Breast epithelium (tissue), 4 donors: ENCODE results near the gene NCS1. TPM values are rescaled to one million over a fixed set of nuclear protein-coding genes. Genes with fewer than 3 reads are reported as not detected.

ENCODE experiments used
- DNase-seq, 2 donors: peaks; one replicate each; pipeline ENCODE4 v3.0.0-alpha.2; 2019; ENCODE audit warnings: low spot score in 2 of 2
- H3K27ac ChIP-seq, 2 donors: fragments of 200-600 bp; sonication (generic) in 1 of 2; one replicate each; pipeline ENCODE4 v1.5.1; 2016 to 2019; ENCODE audit warnings: mild to moderate bottlenecking in 1 of 2
- H3K27me3 ChIP-seq, 2 donors: fragments of 200-600 bp; sonication (generic) in 1 of 2; one replicate each; pipeline versions ENCODE4 v1.5.1 to v1.6.0; 2017 to 2019; ENCODE audit warnings: control low read depth in 1 of 2, mild to moderate bottlenecking in 1 of 2
- H3K36me3 ChIP-seq: fragments of 200-600 bp; one replicate; pipeline ENCODE4 v1.5.1; 2019
- H3K4me1 ChIP-seq, 2 donors: fragments of 200-600 bp; sonication (generic); one replicate each; pipeline ENCODE4 v1.5.1; 2016 to 2019; ENCODE audit warnings: control low read depth in 1 of 2
- H3K4me3 ChIP-seq, 3 donors: fragments of 200-600 bp; sonication (generic); 1 replicate in 2 of 3; 2 replicates in 1 of 3; pipeline ENCODE4 v1.5.1; 2016 to 2019; ENCODE audit warnings: mild to moderate bottlenecking in 3 of 3, moderate library complexity in 2 of 3
- H3K9me3 ChIP-seq, 2 donors: fragments of 200-600 bp; sonication (generic) in 1 of 2; one replicate each; pipeline ENCODE4 v1.5.1; 2016 to 2019; ENCODE audit warnings: control low read depth in 1 of 2
- POLR2A ChIP-seq: fragments of 450-650 bp; IDR thresholded peaks from one replicate; pipeline ENCODE4 v1.6.1; 2016; ENCODE audit warnings: antibody characterized with exemption, mild to moderate bottlenecking, moderate library complexity
- POLR2AphosphoS5 ChIP-seq, 3 donors: sonication (generic); formaldehyde crosslinking; IDR thresholded peaks; one replicate each; pipeline ENCODE4 v1.6.1; 2017; ENCODE audit warnings: antibody characterized with exemption in 3 of 3
- intact Hi-C: fragments of 100-400 bp; cut with DNase I; formaldehyde crosslinking; loops from one replicate; pipeline ENCODE4 v1.15.1; 2023; ENCODE audit warnings: low total_unique reads
- total RNA-seq, 3 donors: library from RNA; depleted of rRNA; stranded (reverse); fragments of >200 nt; gene quantifications; one replicate each; pipeline ENCODE4 v1.1.0, GENCODE V29; 2016
- TF ChIP-seq, protein P1 (sequence below), 3 donors: fragments of 450-650 bp; IDR thresholded peaks; one replicate each; pipeline ENCODE4 v1.5.1; 2016 to 2017; ENCODE audit warnings: antibody characterized with exemption in 3 of 3, mild to moderate bottlenecking in 3 of 3, moderate library complexity in 3 of 3

The NCS1 gene
- total RNA-seq, 3 donors from 2014 or later = 3.2 to 3.9 (median 3.4) TPM

DNA sequence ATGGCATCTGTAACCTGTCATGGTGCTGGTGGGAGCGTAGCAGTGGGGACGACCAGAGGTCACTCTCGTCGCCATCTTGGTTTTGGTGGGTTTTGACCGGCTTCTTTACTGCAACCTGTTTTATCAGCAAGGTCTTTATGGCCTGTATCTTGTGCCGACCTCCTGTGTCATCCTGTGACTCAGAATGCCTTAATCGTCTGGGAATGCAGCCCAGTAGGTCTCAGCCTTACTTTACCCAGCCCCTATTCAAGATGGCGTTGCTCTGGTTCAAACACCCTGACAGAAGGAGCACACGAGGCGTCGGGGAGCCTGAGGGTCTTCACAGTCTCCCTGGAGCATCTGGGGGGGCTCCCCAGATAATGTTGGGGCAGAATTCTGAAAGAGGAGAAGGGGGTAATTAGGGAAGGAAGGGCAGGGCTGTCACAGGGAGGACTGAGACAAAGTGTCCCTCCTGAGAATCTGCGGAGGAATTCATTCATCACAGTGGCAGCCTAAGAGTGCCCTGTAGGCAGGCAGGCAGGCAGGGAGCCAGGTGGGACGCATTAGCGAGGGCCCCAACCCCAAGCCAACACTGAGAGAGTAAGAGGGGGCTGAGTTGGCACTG lies 21.3 kb upstream of the NCS1 start:
- intact Hi-C loops = no loop called here
- TF ChIP-seq, protein P1, sequence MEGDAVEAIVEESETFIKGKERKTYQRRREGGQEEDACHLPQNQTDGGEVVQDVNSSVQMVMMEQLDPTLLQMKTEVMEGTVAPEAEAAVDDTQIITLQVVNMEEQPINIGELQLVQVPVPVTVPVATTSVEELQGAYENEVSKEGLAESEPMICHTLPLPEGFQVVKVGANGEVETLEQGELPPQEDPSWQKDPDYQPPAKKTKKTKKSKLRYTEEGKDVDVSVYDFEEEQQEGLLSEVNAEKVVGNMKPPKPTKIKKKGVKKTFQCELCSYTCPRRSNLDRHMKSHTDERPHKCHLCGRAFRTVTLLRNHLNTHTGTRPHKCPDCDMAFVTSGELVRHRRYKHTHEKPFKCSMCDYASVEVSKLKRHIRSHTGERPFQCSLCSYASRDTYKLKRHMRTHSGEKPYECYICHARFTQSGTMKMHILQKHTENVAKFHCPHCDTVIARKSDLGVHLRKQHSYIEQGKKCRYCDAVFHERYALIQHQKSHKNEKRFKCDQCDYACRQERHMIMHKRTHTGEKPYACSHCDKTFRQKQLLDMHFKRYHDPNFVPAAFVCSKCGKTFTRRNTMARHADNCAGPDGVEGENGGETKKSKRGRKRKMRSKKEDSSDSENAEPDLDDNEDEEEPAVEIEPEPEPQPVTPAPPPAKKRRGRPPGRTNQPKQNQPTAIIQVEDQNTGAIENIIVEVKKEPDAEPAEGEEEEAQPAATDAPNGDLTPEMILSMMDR (IDR thresholded peaks at IDR 0.05) = no peak
- TF ChIP-seq POLR2AphosphoS5 (IDR thresholded peaks at IDR 0.05) (no peak), POLR2A (no peak)
- no peak overlapping the region for H3K4me3 ChIP-seq
- no peaks in the 10 kb centered on the region for H3K4me1 ChIP-seq
- no peaks in the 10 kb centered on the region for H3K9me3 ChIP-seq
- no peak overlapping the region for H3K27ac ChIP-seq
- H3K27me3 ChIP-seq = no peaks in the 10 kb centered on the region
- DNase-seq = no peak
- no peaks in the 10 kb centered on the region for H3K36me3 ChIP-seq

GRCh38 chr9:130154816-130155215 lies 17.4 kb upstream of the NCS1 start:
- H3K4me3 ChIP-seq = no peak overlapping the region
- H3K27ac ChIP-seq = no peak overlapping the region
- no peaks in the 10 kb centered on the region for H3K4me1 ChIP-seq
- no peaks in the 10 kb centered on the region for H3K27me3 ChIP-seq
- intact Hi-C loops = no loop called here
- no peak for DNase-seq
- TF ChIP-seq, protein P1 (IDR thresholded peaks at IDR 0.05) = no peak
- no peak for TF ChIP-seq POLR2AphosphoS5 (IDR thresholded peaks at IDR 0.05)
- no peak for TF ChIP-seq POLR2A
- no peaks in the 10 kb centered on the region for H3K36me3 ChIP-seq
- H3K9me3 ChIP-seq = no peaks in the 10 kb centered on the region

GRCh38 chr9:130155647-130156046 lies 16.6 kb upstream of the NCS1 start:
- Histone ChIP-seq H3K36me3 (no peaks in the 10 kb centered on the region), H3K4me3 (no peak overlapping the region), H3K9me3 (no peaks in the 10 kb centered on the region), H3K4me1 (no peaks in the 10 kb centered on the region), H3K27me3 (no peaks in the 10 kb centered on the region), H3K27ac (no peak overlapping the region)
- TF ChIP-seq, protein P1 (IDR thresholded peaks at IDR 0.05) = no peak
- TF ChIP-seq POLR2AphosphoS5 (IDR thresholded peaks at IDR 0.05) = no peak
- TF ChIP-seq POLR2A = no peak
- DNase-seq = no peak
- intact Hi-C loops = no loop called here

DNA sequence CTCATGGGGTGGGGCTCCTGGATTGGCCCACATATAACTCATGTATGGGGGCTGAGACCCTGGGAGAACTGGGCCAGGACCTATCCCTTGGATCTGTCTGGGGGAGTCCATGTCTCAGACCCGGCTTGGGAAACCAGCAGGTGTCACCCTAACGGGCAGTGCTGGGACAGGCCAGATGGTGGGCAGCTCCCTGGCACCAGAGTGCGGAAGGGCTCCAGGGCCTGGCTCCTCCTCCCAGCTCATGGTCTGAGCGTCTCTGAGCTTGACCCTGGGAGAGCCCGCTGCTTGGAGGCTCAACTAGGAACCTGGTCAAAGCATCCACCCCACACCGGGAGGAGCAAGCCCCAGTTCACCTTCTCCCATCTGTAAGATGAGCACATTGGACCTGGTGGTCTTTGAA lies 15.5 kb upstream of the NCS1 start:
- H3K4me3 ChIP-seq = no peak overlapping the region
- intact Hi-C loops = no loop called here
- no peaks in the 10 kb centered on the region for H3K27me3 ChIP-seq
- no peak overlapping the region for H3K27ac ChIP-seq
- no peaks in the 10 kb centered on the region for H3K9me3 ChIP-seq
- TF ChIP-seq, protein P1 (IDR thresholded peaks at IDR 0.05) = no peak
- TF ChIP-seq POLR2AphosphoS5 (IDR thresholded peaks at IDR 0.05) = no peak
- no peak for TF ChIP-seq POLR2A
- H3K36me3 ChIP-seq = no peaks in the 10 kb centered on the region
- H3K4me1 ChIP-seq = no peaks in the 10 kb centered on the region
- DNase-seq = no peak

DNA sequence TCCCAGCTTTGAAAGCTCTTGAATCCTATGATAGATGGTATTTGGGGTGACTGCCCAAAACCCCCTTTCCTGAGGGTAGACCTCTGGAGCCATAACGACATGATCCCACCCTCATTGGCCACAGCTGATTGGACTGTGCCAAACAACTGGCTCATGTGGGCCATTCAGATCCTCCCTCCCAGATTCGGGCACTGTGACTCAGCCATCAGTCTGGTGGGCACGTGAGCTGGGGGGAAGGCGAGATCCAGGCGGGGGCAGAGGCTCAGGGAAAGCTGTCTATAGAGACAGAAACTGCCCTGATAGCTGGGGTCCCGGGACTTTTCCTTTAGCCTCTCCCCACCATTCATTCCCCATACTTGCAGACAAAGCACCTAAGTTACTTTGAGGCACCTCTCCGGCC lies 15.1 kb upstream of the NCS1 start:
- no peaks in the 10 kb centered on the region for H3K4me1 ChIP-seq
- H3K27me3 ChIP-seq = no peaks in the 10 kb centered on the region
- no peak for DNase-seq
- TF ChIP-seq POLR2AphosphoS5 (IDR thresholded peaks at IDR 0.05) (no peak), POLR2A (no peak)
- TF ChIP-seq, protein P1 (IDR thresholded peaks at IDR 0.05) = no peak
- no peaks in the 10 kb centered on the region for H3K36me3 ChIP-seq
- H3K27ac ChIP-seq = no peak overlapping the region
- no peak overlapping the region for H3K4me3 ChIP-seq
- intact Hi-C loops = no loop called here
- H3K9me3 ChIP-seq = no peaks in the 10 kb centered on the region
